PC-9 (cell line): ENCODE measurements around the gene ZDHHC6. TPM values are rescaled to one million over a fixed set of nuclear protein-coding genes. Genes with fewer than 3 reads are reported as not detected.
A peak's percentile ranks its signal among the peaks of the same experiment; 100 is the strongest.

Experiments used
- BruUV-seq: library from RNA; stranded (reverse); fragments of 400-500 nt; replicated peaks from 2 replicates; lab custom pipeline; 2021; lab: Mats Ljungman, UMichigan
- CTCF ChIA-PET: fragments of 300-600 bp; sonication (Branson Sonifier 250); formaldehyde crosslinking; loops from one replicate; lab custom pipeline; 2022; ENCODE audit warnings: antibody characterized with exemption; lab: Charles Lee
- POLR2A ChIA-PET: fragments of 300-600 bp; sonication (Branson Sonifier 250); formaldehyde crosslinking; loops from one replicate; lab custom pipeline; 2022; ENCODE audit warnings: antibody characterized with exemption; ENCODE audit not compliant: unreplicated experiment; lab: Charles Lee
- DNase-seq, 2 experiments: peaks; one replicate each; pipeline versions ENCODE4 v3.0.0 to v3.0.0-alpha.2; 2015 to 2022; ENCODE audit warnings: mixed read lengths in 1 of 2
- H2AFZ ChIP-seq: fragments of 200-600 bp; sonication (generic); 2 replicates; pipeline ENCODE4 v1.8.1; 2017; ENCODE audit warnings: antibody characterized with exemption
- H3F3A ChIP-seq: fragments of 200-600 bp; sonication (generic); 2 replicates; pipeline ENCODE4 v1.8.1; 2017; ENCODE audit warnings: antibody characterized with exemption, mild to moderate bottlenecking, low read depth; ENCODE audit not compliant: insufficient read depth
- H3K27ac ChIP-seq: fragments of 200-600 bp; sonication (generic); 2 replicates; pipeline ENCODE4 v1.6.1; 2016; ENCODE audit warnings: mixed run types
- H3K27me3 ChIP-seq: fragments of 200-600 bp; sonication (generic); 2 replicates; pipeline ENCODE4 v1.6.1; 2016; ENCODE audit warnings: low read depth, mixed run types; ENCODE audit not compliant: insufficient read depth
- H3K36me3 ChIP-seq: fragments of 200-600 bp; sonication (generic); 2 replicates; pipeline ENCODE4 v1.6.1; 2016; ENCODE audit warnings: low read depth, mixed run types
- H3K4me1 ChIP-seq: fragments of 200-600 bp; sonication (generic); replicated peaks from 2 replicates; pipeline ENCODE4 v1.6.1; 2016; ENCODE audit warnings: mixed run types; ENCODE audit not compliant: insufficient read depth
- H3K4me2 ChIP-seq: fragments of 200-600 bp; sonication (generic); 2 replicates; pipeline ENCODE4 v1.6.1; 2017; ENCODE audit warnings: mixed run types
- H3K4me3 ChIP-seq: fragments of 200-600 bp; sonication (generic); 2 replicates; pipeline ENCODE4 v1.6.1; 2016; ENCODE audit warnings: mixed run types
- H3K79me2 ChIP-seq: fragments of 200-600 bp; sonication (generic); 2 replicates; pipeline ENCODE4 v1.6.1; 2017; ENCODE audit warnings: low read depth, mixed run types
- H3K9me2 ChIP-seq: fragments of 200-600 bp; sonication (generic); 2 replicates; pipeline ENCODE4 v1.8.1; 2017; ENCODE audit warnings: mild to moderate bottlenecking; ENCODE audit not compliant: insufficient read depth
- H3K9me3 ChIP-seq: fragments of 200-600 bp; sonication (generic); 2 replicates; pipeline ENCODE4 v1.8.1; 2016; ENCODE audit warnings: low read depth; ENCODE audit not compliant: insufficient read depth
- H4K20me1 ChIP-seq: fragments of 200-600 bp; sonication (generic); 2 replicates; pipeline ENCODE4 v1.8.1; 2017; ENCODE audit not compliant: insufficient read depth
- EZH2 ChIP-seq: fragments of 200-600 bp; sonication (generic); IDR thresholded peaks from 2 replicates; pipeline ENCODE4 v1.8.0; 2017; ENCODE audit warnings: antibody characterized with exemption, low read depth
- intact Hi-C: fragments of 100-400 bp; cut with micrococcal nuclease; formaldehyde crosslinking; loops from one replicate; pipeline ENCODE4 v1.10.0; 2022; ENCODE audit not compliant: unreplicated experiment
- total RNA-seq: library from RNA; stranded (reverse); gene quantifications from 2 replicates; pipeline ENCODE4 v1.2.3, GENCODE V29; 2021
- TF ChIP-seq, protein P1 (sequence below): fragments of 200-600 bp; sonication (generic); conservative IDR thresholded peaks from 2 replicates; pipeline ENCODE4 v1.6.1; 2017; ENCODE audit warnings: mixed run types, antibody characterized with exemption, mild to moderate bottlenecking, moderate library complexity

The ZDHHC6 gene
- total RNA-seq, 1 experiment from 2014 or later, result 24.2 TPM

DNA sequence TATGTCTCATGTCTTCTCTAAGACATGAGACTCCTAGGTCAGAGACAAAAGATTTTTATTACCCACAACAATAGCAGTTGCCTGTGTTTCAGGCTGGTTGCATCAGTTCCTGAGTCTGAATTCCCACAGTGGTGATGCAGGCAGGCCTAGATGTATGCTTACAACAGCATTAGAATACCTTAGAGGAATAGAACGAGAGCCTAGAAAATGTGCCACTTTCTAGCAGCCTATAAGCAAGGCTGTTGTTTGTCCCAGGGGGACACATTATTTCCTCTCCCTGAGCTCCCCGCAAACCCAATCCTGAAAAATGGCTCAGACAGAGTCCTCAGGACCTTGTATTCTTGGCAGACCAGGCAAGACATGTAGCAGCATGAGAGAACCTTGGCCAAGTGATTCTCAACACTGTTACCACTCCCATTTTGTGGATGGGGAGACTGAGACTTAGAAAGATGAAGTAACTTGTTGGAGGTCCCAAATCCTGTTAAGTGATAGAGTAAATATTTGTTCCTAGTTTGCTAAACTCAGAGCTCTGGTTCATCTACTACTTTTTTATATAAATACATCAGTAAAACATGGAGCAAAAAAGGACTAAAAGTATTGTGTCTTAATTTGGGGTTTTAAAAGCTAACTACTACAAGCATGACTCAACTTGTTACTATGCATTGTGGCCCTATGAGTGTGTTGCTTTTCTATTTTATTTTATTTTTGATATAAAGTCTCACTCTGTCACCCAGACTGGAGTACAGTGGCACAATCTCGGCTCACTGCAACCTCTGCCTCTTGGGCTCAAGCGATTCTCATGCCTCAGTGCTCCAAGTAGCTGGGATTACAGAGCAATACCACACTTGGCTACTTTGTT, 14.5 kb upstream of the ZDHHC6 start:
- H3K4me3 ChIP-seq, result no peak overlapping the region
- peaks cover 5% of the 10 kb centered on the region; the same call in 1 of the 2 replicates for H3K36me3 ChIP-seq
- H3K27me3 ChIP-seq, result no peaks in the 10 kb centered on the region
- H3K9me3 ChIP-seq, result no peaks in the 10 kb centered on the region
- intact Hi-C loops, result no loop called here
- ChIA-PET CTCF (no interaction called here), POLR2A (no interaction called here)
- H4K20me1 ChIP-seq, result no peaks in the 10 kb centered on the region
- TF ChIP-seq EZH2, result no peak
- no peak overlapping the region for H2AFZ ChIP-seq
- H3F3A ChIP-seq, result no peaks in the 10 kb centered on the region
- H3K79me2 ChIP-seq, result no peaks in the 10 kb centered on the region
- no peak for DNase-seq
- BruUV-seq, result no TSS peak
- no peak overlapping the region for H3K4me2 ChIP-seq
- peak overlapping the region; percentile 78 for H3K27ac ChIP-seq
- no peaks in the 10 kb centered on the region for H3K9me2 ChIP-seq
- no peaks in the 10 kb centered on the region for H3K4me1 ChIP-seq

DNA sequence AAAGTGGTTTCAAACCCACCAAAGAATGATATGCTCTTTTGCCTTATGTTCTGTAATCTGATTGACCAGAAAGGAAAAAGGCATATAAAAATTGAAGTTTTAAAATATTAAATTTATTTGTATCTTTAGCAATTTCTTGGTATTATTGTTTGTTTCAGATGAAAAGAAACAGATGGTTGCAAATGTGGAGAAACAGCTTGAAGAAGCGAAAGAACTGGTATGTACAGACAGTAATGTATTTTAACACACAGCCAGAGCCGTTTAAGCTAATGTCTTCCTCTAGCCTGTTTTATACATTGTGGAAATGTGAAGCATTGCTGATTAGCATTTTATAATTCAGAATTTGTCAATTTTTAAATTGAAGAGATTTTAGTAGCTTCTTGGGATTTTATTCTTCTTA, 13.7 kb upstream of the ZDHHC6 start:
- Histone ChIP-seq H3K79me2 (no peaks in the 10 kb centered on the region), H3F3A (no peaks in the 10 kb centered on the region), H3K27ac (peak overlapping the region; percentile 60), H3K4me3 (no peak overlapping the region), H3K4me1 (no peaks in the 10 kb centered on the region), H3K4me2 (no peak overlapping the region), H3K27me3 (no peaks in the 10 kb centered on the region), H4K20me1 (no peaks in the 10 kb centered on the region), H3K9me2 (no peaks in the 10 kb centered on the region), H2AFZ (no peak overlapping the region), H3K9me3 (no peaks in the 10 kb centered on the region), H3K36me3 (peaks cover 3% of the 10 kb centered on the region; the same call in 1 of the 2 replicates)
- intact Hi-C loops, result no loop called here
- DNase-seq, result no peak
- CTCF ChIA-PET, result no interaction called here
- POLR2A ChIA-PET, result no interaction called here
- TF ChIP-seq EZH2, result no peak
- TF ChIP-seq, protein P1, sequence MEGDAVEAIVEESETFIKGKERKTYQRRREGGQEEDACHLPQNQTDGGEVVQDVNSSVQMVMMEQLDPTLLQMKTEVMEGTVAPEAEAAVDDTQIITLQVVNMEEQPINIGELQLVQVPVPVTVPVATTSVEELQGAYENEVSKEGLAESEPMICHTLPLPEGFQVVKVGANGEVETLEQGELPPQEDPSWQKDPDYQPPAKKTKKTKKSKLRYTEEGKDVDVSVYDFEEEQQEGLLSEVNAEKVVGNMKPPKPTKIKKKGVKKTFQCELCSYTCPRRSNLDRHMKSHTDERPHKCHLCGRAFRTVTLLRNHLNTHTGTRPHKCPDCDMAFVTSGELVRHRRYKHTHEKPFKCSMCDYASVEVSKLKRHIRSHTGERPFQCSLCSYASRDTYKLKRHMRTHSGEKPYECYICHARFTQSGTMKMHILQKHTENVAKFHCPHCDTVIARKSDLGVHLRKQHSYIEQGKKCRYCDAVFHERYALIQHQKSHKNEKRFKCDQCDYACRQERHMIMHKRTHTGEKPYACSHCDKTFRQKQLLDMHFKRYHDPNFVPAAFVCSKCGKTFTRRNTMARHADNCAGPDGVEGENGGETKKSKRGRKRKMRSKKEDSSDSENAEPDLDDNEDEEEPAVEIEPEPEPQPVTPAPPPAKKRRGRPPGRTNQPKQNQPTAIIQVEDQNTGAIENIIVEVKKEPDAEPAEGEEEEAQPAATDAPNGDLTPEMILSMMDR, result no peak
- no TSS peak for BruUV-seq

DNA sequence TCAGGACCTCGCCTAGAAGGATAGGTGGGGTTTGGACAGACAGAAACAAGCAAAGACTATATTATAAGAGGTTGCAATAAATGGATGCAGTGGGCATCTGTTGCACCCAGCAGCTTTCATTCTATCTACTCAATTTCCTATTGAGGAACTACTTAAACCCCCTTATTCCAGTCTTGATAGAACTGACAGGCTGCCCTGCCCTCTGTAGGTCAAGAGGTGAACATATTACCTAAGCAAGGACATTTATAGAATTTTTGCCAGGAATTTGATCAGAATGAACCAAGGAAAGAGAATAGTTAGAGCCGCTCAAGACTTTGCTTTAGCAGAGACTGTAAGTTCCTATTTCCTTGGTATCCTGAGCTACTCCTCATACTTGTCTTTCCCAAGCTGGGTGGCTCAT, 9.8 kb upstream of the ZDHHC6 start:
- Histone ChIP-seq H3K27ac (no peak overlapping the region), H3K27me3 (no peaks in the 10 kb centered on the region), H3K4me1 (no peaks in the 10 kb centered on the region), H3K9me3 (no peaks in the 10 kb centered on the region), H3K4me3 (no peak overlapping the region), H4K20me1 (no peaks in the 10 kb centered on the region), H3K4me2 (no peak overlapping the region), H3K9me2 (no peaks in the 10 kb centered on the region), H3K36me3 (no peaks in the 10 kb centered on the region), H3F3A (no peaks in the 10 kb centered on the region), H2AFZ (no peak overlapping the region), H3K79me2 (no peaks in the 10 kb centered on the region)
- intact Hi-C loops, result no loop called here
- no peak for TF ChIP-seq EZH2
- TF ChIP-seq, protein P1, result no peak
- no TSS peak for BruUV-seq
- CTCF ChIA-PET, result no interaction called here
- POLR2A ChIA-PET, result no interaction called here
- DNase-seq, result no peak
